HEK293 (cell line): ENCODE data around the gene PIK3CD.

Experiments used
- CTCF ChIA-PET: fragments of 350-600 bp; formaldehyde crosslinking; extraction: SDS; loops from one replicate; lab custom pipeline; 2021; ENCODE audit warnings: antibody characterized with exemption; lab: Yijun Ruan, JAX
- POLR2A ChIA-PET: fragments of 300-600 bp; formaldehyde crosslinking; extraction: SDS; loops from one replicate; lab custom pipeline; 2020; ENCODE audit warnings: antibody characterized with exemption, inconsistent platforms; lab: Yijun Ruan, JAX
- H3K27ac ChIP-seq: fragments of 200-500 bp; sonication (Bioruptor generic); 2 replicates; pipeline ENCODE4 v1.5.1; 2014; ENCODE audit warnings: low read depth, low read length, control low read depth, inconsistent platforms; ENCODE audit errors: extremely low read depth
- H3K36me3 ChIP-seq, 2 experiments: fragments of 200-500 bp in 1 of 2; sonication (Bioruptor generic) in 1 of 2; 1 replicate in 1 of 2; 2 replicates in 1 of 2; pipeline ENCODE4 v1.5.1; 2014 to 2017; ENCODE audit warnings: inconsistent platforms in 2 of 2, low read length in 2 of 2; ENCODE audit not compliant: control insufficient read depth in 2 of 2, insufficient read depth in 1 of 2
- H3K4me1 ChIP-seq: fragments of 200-500 bp; sonication (Bioruptor generic); 2 replicates; pipeline ENCODE4 v1.5.1; 2014; ENCODE audit warnings: mild to moderate bottlenecking, low read length, inconsistent platforms; ENCODE audit not compliant: control insufficient read depth, insufficient read depth
- H3K4me3 ChIP-seq: 2 replicates; pipeline ENCODE4 v1.5.1; 2011; ENCODE audit warnings: low read depth, mild to moderate bottlenecking, control low read depth, low read length, moderate library complexity
- H3K9me3 ChIP-seq: fragments of 200-500 bp; sonication (Bioruptor generic); 2 replicates; pipeline ENCODE4 v1.5.1; 2014; ENCODE audit warnings: low read depth, low read length, inconsistent platforms; ENCODE audit not compliant: control insufficient read depth, insufficient read depth
- HOXD13 ChIP-seq: sonication (generic); formaldehyde crosslinking; IDR thresholded peaks from 2 replicates; pipeline ENCODE4 v1.8.0; 2022; ENCODE audit warnings: missing genetic modification reagents, borderline replicate concordance
- KLF1 ChIP-seq: fragments of 450-650 bp; formaldehyde crosslinking; IDR thresholded peaks from 2 replicates; pipeline ENCODE4 v1.5.1; 2016; ENCODE audit warnings: missing biosample characterization, missing genetic modification characterization
- OSR2 ChIP-seq: fragments of 450-650 bp; formaldehyde crosslinking; IDR thresholded peaks from 2 replicates; pipeline ENCODE4 v1.5.1; 2016; ENCODE audit warnings: missing biosample characterization, missing genetic modification characterization
- SCRT2 ChIP-seq: fragments of 450-650 bp; formaldehyde crosslinking; IDR thresholded peaks from 2 replicates; pipeline ENCODE4 v1.5.1; 2016; ENCODE audit warnings: missing biosample characterization, missing genetic modification characterization
- TRIM28 ChIP-seq: IDR thresholded peaks from 2 replicates; pipeline ENCODE4 v1.6.1; 2011; ENCODE audit warnings: low read length, control low read depth, borderline replicate concordance
- ZFHX2 ChIP-seq: fragments of 450-650 bp; formaldehyde crosslinking; conservative IDR thresholded peaks from 2 replicates; pipeline ENCODE4 v1.5.1; 2016; ENCODE audit warnings: missing biosample characterization, missing genetic modification characterization
- ZFP37 ChIP-seq: fragments of 450-650 bp; formaldehyde crosslinking; IDR thresholded peaks from 2 replicates; pipeline ENCODE4 v1.5.1; 2016; ENCODE audit warnings: missing biosample characterization, missing genetic modification characterization
- ZNF366 ChIP-seq: fragments of 450-650 bp; formaldehyde crosslinking; conservative IDR thresholded peaks from 2 replicates; pipeline ENCODE4 v1.5.1; 2016; ENCODE audit warnings: missing biosample characterization, missing genetic modification characterization
- ZNF558 ChIP-seq: fragments of 450-650 bp; formaldehyde crosslinking; IDR thresholded peaks from 2 replicates; pipeline ENCODE4 v1.5.1; 2016; ENCODE audit warnings: missing biosample characterization, missing genetic modification characterization
- ZNF600 ChIP-seq: fragments of 450-650 bp; formaldehyde crosslinking; IDR thresholded peaks from 2 replicates; pipeline ENCODE4 v1.5.1; 2016; ENCODE audit warnings: missing biosample characterization, missing genetic modification characterization
- ZNF610 ChIP-seq: fragments of 450-650 bp; formaldehyde crosslinking; IDR thresholded peaks from 2 replicates; pipeline ENCODE4 v1.5.1; 2016; ENCODE audit warnings: missing biosample characterization, missing genetic modification characterization, borderline replicate concordance
- ZNF624 ChIP-seq: fragments of 450-650 bp; formaldehyde crosslinking; IDR thresholded peaks from 2 replicates; pipeline ENCODE4 v1.5.1; 2017; ENCODE audit warnings: missing biosample characterization, missing genetic modification characterization
- ZNF768 ChIP-seq: fragments of 450-650 bp; formaldehyde crosslinking; IDR thresholded peaks from 2 replicates; pipeline ENCODE4 v1.5.1; 2018; ENCODE audit warnings: missing biosample characterization, mild to moderate bottlenecking, missing genetic modification characterization
- TF ChIP-seq, protein P1 (sequence below): fragments of 450-650 bp; formaldehyde crosslinking; IDR thresholded peaks from 2 replicates; pipeline ENCODE4 v1.5.1; 2017; ENCODE audit warnings: missing biosample characterization, missing genetic modification characterization
- TF ChIP-seq, protein P2 (sequence below): fragments of 450-650 bp; formaldehyde crosslinking; IDR thresholded peaks from 2 replicates; pipeline ENCODE4 v1.5.1; 2016; ENCODE audit warnings: missing biosample characterization, missing genetic modification characterization
- TF ChIP-seq, protein P3 (sequence below): fragments of 450-650 bp; formaldehyde crosslinking; IDR thresholded peaks from 2 replicates; pipeline ENCODE4 v1.5.1; 2016; ENCODE audit warnings: missing biosample characterization, missing genetic modification characterization
- TF ChIP-seq, protein P4 (sequence below): fragments of 450-650 bp; formaldehyde crosslinking; IDR thresholded peaks from 2 replicates; pipeline ENCODE4 v1.5.1; 2016; ENCODE audit warnings: missing biosample characterization, missing genetic modification characterization
- TF ChIP-seq, protein P5 (sequence below): fragments of 450-650 bp; formaldehyde crosslinking; IDR thresholded peaks from 2 replicates; pipeline ENCODE4 v1.5.1; 2016; ENCODE audit warnings: missing biosample characterization, missing genetic modification characterization

PIK3CD gene

DNA sequence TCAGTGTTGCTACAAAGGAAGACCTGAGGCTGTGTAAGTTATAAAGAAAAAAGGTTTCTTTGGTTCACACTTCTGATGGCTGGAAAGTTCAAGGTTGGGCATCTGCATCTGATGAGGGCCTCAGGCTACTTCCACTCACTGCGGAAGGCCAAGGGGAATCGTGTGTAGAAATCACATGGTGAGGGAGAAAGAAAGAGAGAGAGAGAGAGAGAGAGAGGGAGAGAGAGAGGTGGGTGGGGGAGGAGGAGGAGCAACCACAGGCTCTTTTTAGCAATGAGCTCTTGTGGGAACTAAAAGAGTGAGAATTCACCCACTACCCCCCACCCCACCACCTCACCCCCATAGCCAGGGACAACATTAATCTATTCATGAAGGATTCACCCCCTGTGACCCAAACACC lies 112.4 kb downstream of the PIK3CD start (continued):
- TF ChIP-seq ZNF366 = no peak
- TF ChIP-seq, protein P1, sequence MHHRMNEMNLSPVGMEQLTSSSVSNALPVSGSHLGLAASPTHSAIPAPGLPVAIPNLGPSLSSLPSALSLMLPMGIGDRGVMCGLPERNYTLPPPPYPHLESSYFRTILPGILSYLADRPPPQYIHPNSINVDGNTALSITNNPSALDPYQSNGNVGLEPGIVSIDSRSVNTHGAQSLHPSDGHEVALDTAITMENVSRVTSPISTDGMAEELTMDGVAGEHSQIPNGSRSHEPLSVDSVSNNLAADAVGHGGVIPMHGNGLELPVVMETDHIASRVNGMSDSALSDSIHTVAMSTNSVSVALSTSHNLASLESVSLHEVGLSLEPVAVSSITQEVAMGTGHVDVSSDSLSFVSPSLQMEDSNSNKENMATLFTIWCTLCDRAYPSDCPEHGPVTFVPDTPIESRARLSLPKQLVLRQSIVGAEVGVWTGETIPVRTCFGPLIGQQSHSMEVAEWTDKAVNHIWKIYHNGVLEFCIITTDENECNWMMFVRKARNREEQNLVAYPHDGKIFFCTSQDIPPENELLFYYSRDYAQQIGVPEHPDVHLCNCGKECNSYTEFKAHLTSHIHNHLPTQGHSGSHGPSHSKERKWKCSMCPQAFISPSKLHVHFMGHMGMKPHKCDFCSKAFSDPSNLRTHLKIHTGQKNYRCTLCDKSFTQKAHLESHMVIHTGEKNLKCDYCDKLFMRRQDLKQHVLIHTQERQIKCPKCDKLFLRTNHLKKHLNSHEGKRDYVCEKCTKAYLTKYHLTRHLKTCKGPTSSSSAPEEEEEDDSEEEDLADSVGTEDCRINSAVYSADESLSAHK (tag by site-specific recombination) = no peak

DNA sequence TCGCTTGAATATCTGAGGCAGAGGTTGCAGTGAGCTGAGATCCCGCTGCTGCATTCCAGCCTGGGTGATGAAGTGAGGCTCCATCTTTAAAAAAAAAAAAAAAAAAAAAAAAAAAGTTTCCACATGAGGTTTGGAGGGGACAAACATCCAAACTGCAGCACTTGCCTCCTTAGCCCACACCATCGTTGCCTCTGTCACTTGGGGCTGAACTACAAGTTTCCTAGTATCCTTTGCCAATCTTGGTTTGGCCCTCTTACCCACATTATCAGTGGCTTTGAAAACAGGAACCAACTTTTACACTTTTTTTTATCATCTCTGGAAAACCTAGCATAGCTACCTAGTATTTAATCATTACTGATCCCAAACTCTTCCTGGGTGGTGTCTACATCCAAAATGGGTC lies 113.0 kb downstream of the PIK3CD start:
- ChIA-PET POLR2A (no interaction called here), CTCF (interaction anchor here (0.6 kb wide), 3 partner anchors 29 to 451 kb away, joined by 3 read pairs; no protein-coding TSS in a partner anchor)
- peaks cover 0 to 5% of the 10 kb centered on the region in 2 experiments; a peak in 2 of 3 replicates for H3K36me3 ChIP-seq
- H3K4me3 ChIP-seq = no peak overlapping the region
- H3K27ac ChIP-seq = no peak overlapping the region
- H3K9me3 ChIP-seq = no peaks in the 10 kb centered on the region
- no peaks in the 10 kb centered on the region for H3K4me1 ChIP-seq
- TF ChIP-seq, protein P2, sequence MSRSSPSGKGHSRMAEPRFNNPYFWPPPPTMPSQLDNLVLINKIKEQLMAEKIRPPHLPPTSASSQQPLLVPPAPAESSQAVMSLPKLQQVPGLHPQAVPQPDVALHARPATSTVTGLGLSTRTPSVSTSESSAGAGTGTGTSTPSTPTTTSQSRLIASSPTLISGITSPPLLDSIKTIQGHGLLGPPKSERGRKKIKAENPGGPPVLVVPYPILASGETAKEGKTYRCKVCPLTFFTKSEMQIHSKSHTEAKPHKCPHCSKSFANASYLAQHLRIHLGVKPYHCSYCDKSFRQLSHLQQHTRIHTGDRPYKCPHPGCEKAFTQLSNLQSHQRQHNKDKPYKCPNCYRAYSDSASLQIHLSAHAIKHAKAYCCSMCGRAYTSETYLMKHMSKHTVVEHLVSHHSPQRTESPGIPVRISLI = 0 out of 2 replicates have a peak, but pooled peaks have one; percentile 63
- TF ChIP-seq, protein P3, sequence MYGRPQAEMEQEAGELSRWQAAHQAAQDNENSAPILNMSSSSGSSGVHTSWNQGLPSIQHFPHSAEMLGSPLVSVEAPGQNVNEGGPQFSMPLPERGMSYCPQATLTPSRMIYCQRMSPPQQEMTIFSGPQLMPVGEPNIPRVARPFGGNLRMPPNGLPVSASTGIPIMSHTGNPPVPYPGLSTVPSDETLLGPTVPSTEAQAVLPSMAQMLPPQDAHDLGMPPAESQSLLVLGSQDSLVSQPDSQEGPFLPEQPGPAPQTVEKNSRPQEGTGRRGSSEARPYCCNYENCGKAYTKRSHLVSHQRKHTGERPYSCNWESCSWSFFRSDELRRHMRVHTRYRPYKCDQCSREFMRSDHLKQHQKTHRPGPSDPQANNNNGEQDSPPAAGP (tag by site-specific recombination) = no peak

GRCh38 chr1:9766759-9767442 lies 115.4 kb downstream of the PIK3CD start:
- H3K4me1 ChIP-seq = no peaks in the 10 kb centered on the region
- H3K4me3 ChIP-seq = no peak overlapping the region
- no peaks in the 10 kb centered on the region for H3K9me3 ChIP-seq
- TF ChIP-seq ZNF600 (0 out of 2 replicates have a peak, but pooled peaks have one; percentile 9), SCRT2 (peak; percentile 63), ZFP37 (tag by site-specific recombination) (no peak)
- TF ChIP-seq, protein P4, sequence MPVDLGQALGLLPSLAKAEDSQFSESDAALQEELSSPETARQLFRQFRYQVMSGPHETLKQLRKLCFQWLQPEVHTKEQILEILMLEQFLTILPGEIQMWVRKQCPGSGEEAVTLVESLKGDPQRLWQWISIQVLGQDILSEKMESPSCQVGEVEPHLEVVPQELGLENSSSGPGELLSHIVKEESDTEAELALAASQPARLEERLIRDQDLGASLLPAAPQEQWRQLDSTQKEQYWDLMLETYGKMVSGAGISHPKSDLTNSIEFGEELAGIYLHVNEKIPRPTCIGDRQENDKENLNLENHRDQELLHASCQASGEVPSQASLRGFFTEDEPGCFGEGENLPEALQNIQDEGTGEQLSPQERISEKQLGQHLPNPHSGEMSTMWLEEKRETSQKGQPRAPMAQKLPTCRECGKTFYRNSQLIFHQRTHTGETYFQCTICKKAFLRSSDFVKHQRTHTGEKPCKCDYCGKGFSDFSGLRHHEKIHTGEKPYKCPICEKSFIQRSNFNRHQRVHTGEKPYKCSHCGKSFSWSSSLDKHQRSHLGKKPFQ (tag by site-specific recombination) = peak; percentile 95
- peaks cover 0 to under 1% of the 10 kb centered on the region in 2 experiments; a peak in 2 of 3 replicates for H3K36me3 ChIP-seq
- CTCF ChIA-PET = interaction anchor here (0.6 to 1.5 kb wide), 7 partner anchors 10 to 386 kb away, joined by 3 to 13 read pairs (median 4); no protein-coding TSS in a partner anchor
- POLR2A ChIA-PET = no interaction called here
- no peak overlapping the region for H3K27ac ChIP-seq

DNA sequence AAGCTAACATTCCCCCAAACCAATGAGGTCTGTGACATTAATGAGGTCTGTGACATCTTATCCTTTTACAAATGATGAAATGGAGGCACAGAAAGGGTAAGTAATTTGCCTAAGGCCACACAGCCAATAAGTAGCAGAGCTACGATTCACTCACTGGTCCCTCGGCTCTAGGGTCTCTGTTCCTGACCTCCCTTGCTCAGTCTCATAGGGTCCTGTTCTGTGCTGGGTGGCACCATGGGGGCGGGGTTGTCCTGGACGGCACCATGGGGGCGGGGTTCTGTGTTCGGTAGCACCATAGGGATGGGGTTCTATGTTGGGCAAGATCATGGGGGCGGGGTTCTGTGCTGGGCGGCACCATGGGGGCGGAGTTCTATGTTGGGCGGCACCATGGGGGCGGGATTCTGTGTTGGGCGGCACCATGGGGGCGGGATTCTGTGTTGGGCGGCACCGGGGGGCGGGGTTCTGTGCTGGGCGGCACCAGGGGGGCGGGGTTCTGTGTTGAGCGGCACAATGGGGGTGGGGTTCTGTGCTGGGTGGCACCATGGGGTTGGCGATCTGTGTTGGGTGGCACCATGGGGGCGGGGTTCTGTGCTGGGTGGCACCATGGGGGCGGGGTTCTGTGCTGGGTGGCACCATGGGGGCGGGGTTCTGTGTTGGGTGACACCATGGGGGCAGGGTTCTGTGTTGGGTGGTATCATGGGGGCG lies 116.6 kb downstream of the PIK3CD start:
- CTCF ChIA-PET = interaction anchor here (0.7 to 1.2 kb wide), 2 partner anchors 71 to 141 kb away, joined by 4 read pairs; no protein-coding TSS in a partner anchor
- Histone ChIP-seq H3K27ac (no peak overlapping the region), H3K36me3 (peaks cover 0 to 10% of the 10 kb centered on the region in 2 experiments; a peak in 2 of 3 replicates), H3K9me3 (no peaks in the 10 kb centered on the region), H3K4me3 (no peak overlapping the region), H3K4me1 (no peaks in the 10 kb centered on the region)
- POLR2A ChIA-PET = no interaction called here
- TF ChIP-seq KLF1 (tag by site-specific recombination) (peak; percentile 38; the same call in 1 of the 2 replicates), OSR2 (tag by site-specific recombination) (no peak), ZNF610 (tag by site-specific recombination) (no peak), HOXD13 (CRISPR knock-in tag) (no peak), ZNF558 (tag by site-specific recombination) (no peak), ZNF624 (tag by site-specific recombination) (no peak), ZNF768 (peak; percentile 46; the same call in 1 of the 2 replicates), ZNF366 (no peak), TRIM28 (no peak), ZFHX2 (tag by site-specific recombination) (0 out of 2 replicates have a peak, but pooled peaks have one; percentile 7)
- TF ChIP-seq, protein P5, sequence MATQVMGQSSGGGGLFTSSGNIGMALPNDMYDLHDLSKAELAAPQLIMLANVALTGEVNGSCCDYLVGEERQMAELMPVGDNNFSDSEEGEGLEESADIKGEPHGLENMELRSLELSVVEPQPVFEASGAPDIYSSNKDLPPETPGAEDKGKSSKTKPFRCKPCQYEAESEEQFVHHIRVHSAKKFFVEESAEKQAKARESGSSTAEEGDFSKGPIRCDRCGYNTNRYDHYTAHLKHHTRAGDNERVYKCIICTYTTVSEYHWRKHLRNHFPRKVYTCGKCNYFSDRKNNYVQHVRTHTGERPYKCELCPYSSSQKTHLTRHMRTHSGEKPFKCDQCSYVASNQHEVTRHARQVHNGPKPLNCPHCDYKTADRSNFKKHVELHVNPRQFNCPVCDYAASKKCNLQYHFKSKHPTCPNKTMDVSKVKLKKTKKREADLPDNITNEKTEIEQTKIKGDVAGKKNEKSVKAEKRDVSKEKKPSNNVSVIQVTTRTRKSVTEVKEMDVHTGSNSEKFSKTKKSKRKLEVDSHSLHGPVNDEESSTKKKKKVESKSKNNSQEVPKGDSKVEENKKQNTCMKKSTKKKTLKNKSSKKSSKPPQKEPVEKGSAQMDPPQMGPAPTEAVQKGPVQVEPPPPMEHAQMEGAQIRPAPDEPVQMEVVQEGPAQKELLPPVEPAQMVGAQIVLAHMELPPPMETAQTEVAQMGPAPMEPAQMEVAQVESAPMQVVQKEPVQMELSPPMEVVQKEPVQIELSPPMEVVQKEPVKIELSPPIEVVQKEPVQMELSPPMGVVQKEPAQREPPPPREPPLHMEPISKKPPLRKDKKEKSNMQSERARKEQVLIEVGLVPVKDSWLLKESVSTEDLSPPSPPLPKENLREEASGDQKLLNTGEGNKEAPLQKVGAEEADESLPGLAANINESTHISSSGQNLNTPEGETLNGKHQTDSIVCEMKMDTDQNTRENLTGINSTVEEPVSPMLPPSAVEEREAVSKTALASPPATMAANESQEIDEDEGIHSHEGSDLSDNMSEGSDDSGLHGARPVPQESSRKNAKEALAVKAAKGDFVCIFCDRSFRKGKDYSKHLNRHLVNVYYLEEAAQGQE = no peak
